Fibroblast of the conjunctiva (primary cell): ENCODE results near the gene CNTRL.
A peak's percentile ranks its signal among the peaks of the same experiment; 100 is the strongest.
"Not testable (repeated sequence)": the region's sequence is repeated elsewhere in the genome, so short reads cannot be mapped to it uniquely, and the experiment has no call there.

Experiments
- DNase-seq: peaks from one replicate; pipeline ENCODE4 v3.0.0-alpha.2; 2010; ENCODE audit warnings: low read depth

CNTRL gene

GRCh38 chr9:121071756-121072421 is 2.9 kb upstream of the CNTRL start:
- peak; percentile 26 for DNase-seq

- DNase-seq, result peak; percentile 90
These were observed 1.7 kb upstream of the CNTRL start for GRCh38 chr9:121073038-121073437.

GRCh38 chr9:121075251-121076036 is 689 bp downstream of the CNTRL start:
- DNase-seq, result no peak

GRCh38 chr9:121082075-121082474 is 7.3 kb downstream of the CNTRL start:
- no peak for DNase-seq

- DNase-seq, result no peak
These were observed 10.9 kb downstream of the CNTRL start for GRCh38 chr9:121085661-121086060.

- no peak for DNase-seq
These were observed 13.8 kb downstream of the CNTRL start for GRCh38 chr9:121088576-121088975.

- DNase-seq, result not testable (repeated sequence)
These were observed 16.0 kb downstream of the CNTRL start for GRCh38 chr9:121090743-121091142.

GRCh38 chr9:121095057-121095456 is 20.3 kb downstream of the CNTRL start:
- DNase-seq, result no peak

- DNase-seq, result no peak
These were observed 23.9 kb downstream of the CNTRL start for GRCh38 chr9:121098567-121099198.

GRCh38 chr9:121104054-121104453 is 29.3 kb downstream of the CNTRL start:
- not testable (repeated sequence) for DNase-seq

- no peak for DNase-seq
These were observed 30.8 kb downstream of the CNTRL start for GRCh38 chr9:121105531-121105930.

GRCh38 chr9:121107029-121107428 is 32.3 kb downstream of the CNTRL start:
- no peak for DNase-seq

- DNase-seq, result no peak
These were observed 33.1 kb downstream of the CNTRL start for GRCh38 chr9:121107881-121108280.

- DNase-seq, result no peak
These were observed 40.7 kb downstream of the CNTRL start for GRCh38 chr9:121115466-121115865.

GRCh38 chr9:121118266-121118665 is 43.5 kb downstream of the CNTRL start:
- no peak for DNase-seq

- DNase-seq, result no peak
These were observed 45.6 kb downstream of the CNTRL start for GRCh38 chr9:121120386-121120785.

- DNase-seq, result peak; percentile 92
These were observed 46.9 kb downstream of the CNTRL start for GRCh38 chr9:121121582-121122087.

GRCh38 chr9:121122246-121123032 is 47.7 kb downstream of the CNTRL start:
- no peak for DNase-seq

- DNase-seq, result no peak
These were observed 49.2 kb downstream of the CNTRL start for GRCh38 chr9:121123816-121124535.

GRCh38 chr9:121125590-121125989 is 50.8 kb downstream of the CNTRL start:
- DNase-seq, result no peak

- DNase-seq, result not testable (repeated sequence)
These were observed 54.6 kb downstream of the CNTRL start for GRCh38 chr9:121129384-121129783.
